Keratinocyte (primary cell): ENCODE results near the gene CYTIP. TPM values are rescaled to one million over a fixed set of nuclear protein-coding genes. Genes with fewer than 3 reads are reported as not detected.

Experiments used
- DNase-seq: peaks from one replicate; pipeline ENCODE4 v3.0.0-alpha.2; 2011; ENCODE audit warnings: low read depth, missing footprints, low spot score
- FAIRE-seq: peaks from 2 replicates; lab custom pipeline; 2011; peaks lifted over from hg19 to GRCh38; lab: Jason Lieb, UNC
- H2AFZ ChIP-seq: 2 replicates; pipeline ENCODE4 v1.6.0; 2012; ENCODE audit warnings: low read length, control low read depth, inconsistent platforms; ENCODE audit not compliant: control insufficient read depth
- H3K27ac ChIP-seq: 2 replicates; pipeline ENCODE4 v1.5.1; 2011; ENCODE audit warnings: low read length; ENCODE audit not compliant: control insufficient read depth, insufficient read depth
- H3K27me3 ChIP-seq: 3 replicates; pipeline ENCODE4 v1.6.0; 2011; ENCODE audit warnings: low read length; ENCODE audit not compliant: control insufficient read depth, insufficient read depth; ENCODE audit errors: extremely low read depth
- H3K36me3 ChIP-seq, 2 experiments: 2 replicates in 1 of 2; 3 replicates in 1 of 2; pipeline ENCODE4 v1.5.1; 2011; ENCODE audit warnings: low read length in 2 of 2, mild to moderate bottlenecking in 1 of 2; ENCODE audit not compliant: control insufficient read depth in 2 of 2, insufficient read depth in 2 of 2; ENCODE audit errors: extremely low read depth in 1 of 2
- H3K4me1 ChIP-seq: 3 replicates; pipeline ENCODE4 v1.5.1; 2011; ENCODE audit warnings: low read length; ENCODE audit not compliant: control insufficient read depth, insufficient read depth; ENCODE audit errors: extremely low read depth
- H3K4me2 ChIP-seq: 3 replicates; pipeline ENCODE4 v1.6.0; 2011; ENCODE audit warnings: low read depth, low read length; ENCODE audit not compliant: control insufficient read depth, insufficient read depth; ENCODE audit errors: extremely low read depth
- H3K4me3 ChIP-seq, 3 experiments: fragments of 200-600 bp in 1 of 3; sonication (generic) in 1 of 3; 2 replicates in 2 of 3; 3 replicates in 1 of 3; pipeline ENCODE4 v1.5.1; 2011 to 2016; ENCODE audit warnings: low read length in 3 of 3, mild to moderate bottlenecking in 3 of 3, control low read depth in 2 of 3, inconsistent platforms in 1 of 3, low read depth in 1 of 3, mixed read lengths in 1 of 3, mixed run types in 1 of 3, moderate library complexity in 1 of 3; ENCODE audit not compliant: control insufficient read depth in 2 of 3, insufficient read depth in 2 of 3; ENCODE audit errors: extremely low read depth in 1 of 3
- H3K79me2 ChIP-seq: 2 replicates; pipeline ENCODE4 v1.6.0; 2012; ENCODE audit warnings: low read length; ENCODE audit not compliant: control insufficient read depth, insufficient read depth
- H3K9ac ChIP-seq: 3 replicates; pipeline ENCODE4 v1.6.0; 2011; ENCODE audit warnings: low read length; ENCODE audit not compliant: control insufficient read depth, insufficient read depth; ENCODE audit errors: extremely low read depth
- H3K9me1 ChIP-seq: 3 replicates; pipeline ENCODE4 v1.6.0; 2011; ENCODE audit warnings: low read length; ENCODE audit not compliant: control insufficient read depth, insufficient read depth; ENCODE audit errors: extremely low read depth
- H3K9me3 ChIP-seq: 2 replicates; pipeline ENCODE4 v1.5.1; 2012; ENCODE audit warnings: low read depth, low read length; ENCODE audit not compliant: control insufficient read depth
- H4K20me1 ChIP-seq: 3 replicates; pipeline ENCODE4 v1.6.0; 2011; ENCODE audit warnings: low read length; ENCODE audit not compliant: control insufficient read depth, insufficient read depth; ENCODE audit errors: extremely low read depth
- EZH2 ChIP-seq: IDR thresholded peaks from one replicate; pipeline ENCODE4 v1.6.1; 2012; ENCODE audit warnings: inconsistent platforms, mild to moderate bottlenecking, low read length, moderate library complexity
- dilution Hi-C: fragments of 300-500 bp; cut with MboI; formaldehyde crosslinking; loops from one replicate; pipeline ENCODE4 v1.7.0; 2020; ENCODE audit warnings: low sequenced_read_pairs; ENCODE audit not compliant: extremely low pct_ligation_motif_present
- polyA plus RNA-seq, 5 experiments: library from polyadenylated mRNA; depleted of rRNA in 3 of 5; stranded (reverse) in 3 of 5; stranded (forward) in 1 of 5; unstranded in 1 of 5; fragments of >200 nt; gene quantifications; 1 replicate in 1 of 5; 2 replicates in 3 of 5; 3 replicates in 1 of 5; pipeline versions ENCODE4 v1.2.1 to v1.2.3, GENCODE V29; 2011 to 2012; ENCODE audit warnings: missing spikeins in 2 of 5, low read depth in 1 of 5, low replicate concordance in 1 of 5
- TF ChIP-seq, protein P1 (sequence below), 3 experiments: IDR thresholded peaks in 1 of 3; conservative IDR thresholded peaks in 1 of 3; optimal IDR thresholded peaks in 1 of 3; 2 replicates in 2 of 3; 3 replicates in 1 of 3; pipeline versions ENCODE3 to v1.5.1; 2011; ENCODE audit warnings: low read length in 3 of 3, mild to moderate bottlenecking in 3 of 3, moderate library complexity in 2 of 3, control low read depth in 1 of 3, inconsistent platforms in 1 of 3; ENCODE audit not compliant: insufficient read depth in 2 of 3; ENCODE audit errors: extremely low read depth in 1 of 3

Gene CYTIP
- polyA plus RNA-seq, 1 donor (not counting 4 experiments of a cell fraction or from before 2014, with no cell fraction given) = 0.21 TPM

DNA sequence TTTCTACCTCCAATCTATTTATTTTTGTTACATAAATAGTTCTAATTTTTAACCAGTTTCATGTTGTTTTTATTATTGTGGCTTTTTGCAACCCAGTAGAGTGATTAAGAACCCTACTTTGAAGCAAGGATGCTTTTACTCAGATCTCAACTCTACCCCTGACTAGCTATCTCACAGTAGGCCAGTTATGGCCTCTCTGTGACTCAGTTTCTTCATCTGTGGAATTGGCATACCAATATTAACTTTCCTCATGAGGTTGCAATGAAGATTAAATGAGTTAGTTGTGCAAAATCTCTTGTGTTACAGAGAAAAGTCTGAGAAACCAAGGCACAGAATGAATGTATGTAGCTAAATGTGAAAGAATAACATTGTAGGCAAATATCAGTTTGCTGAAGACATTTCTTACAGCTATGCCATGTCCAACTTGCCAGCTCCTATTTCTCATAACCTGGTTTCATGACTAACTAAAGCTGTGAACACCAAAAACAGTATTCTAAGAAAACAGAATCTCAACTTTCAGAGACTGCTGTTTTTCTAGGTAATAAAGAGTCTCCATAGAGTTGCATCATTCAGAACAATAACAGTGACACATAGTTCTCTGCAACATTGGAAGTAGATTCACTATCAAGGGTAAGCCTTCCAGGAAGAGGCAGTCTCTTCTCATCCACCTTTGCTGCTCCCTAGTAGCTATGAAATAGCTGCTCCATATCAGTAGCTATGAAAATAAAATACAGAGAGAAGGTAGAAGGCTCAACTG is 33.2 kb upstream of the CYTIP start:
- Histone ChIP-seq H3K4me1 (no peaks in the 10 kb centered on the region), H2AFZ (no peak overlapping the region), H3K27me3 (no peaks in the 10 kb centered on the region), H3K36me3 (no peaks in the 10 kb centered on the region), H3K4me3 (no peak overlapping the region), H4K20me1 (no peaks in the 10 kb centered on the region), H3K27ac (no peak overlapping the region), H3K9ac (no peak overlapping the region), H3K9me3 (no peaks in the 10 kb centered on the region), H3K9me1 (no peaks in the 10 kb centered on the region), H3K4me2 (no peak overlapping the region), H3K79me2 (no peaks in the 10 kb centered on the region)
- TF ChIP-seq, protein P1, sequence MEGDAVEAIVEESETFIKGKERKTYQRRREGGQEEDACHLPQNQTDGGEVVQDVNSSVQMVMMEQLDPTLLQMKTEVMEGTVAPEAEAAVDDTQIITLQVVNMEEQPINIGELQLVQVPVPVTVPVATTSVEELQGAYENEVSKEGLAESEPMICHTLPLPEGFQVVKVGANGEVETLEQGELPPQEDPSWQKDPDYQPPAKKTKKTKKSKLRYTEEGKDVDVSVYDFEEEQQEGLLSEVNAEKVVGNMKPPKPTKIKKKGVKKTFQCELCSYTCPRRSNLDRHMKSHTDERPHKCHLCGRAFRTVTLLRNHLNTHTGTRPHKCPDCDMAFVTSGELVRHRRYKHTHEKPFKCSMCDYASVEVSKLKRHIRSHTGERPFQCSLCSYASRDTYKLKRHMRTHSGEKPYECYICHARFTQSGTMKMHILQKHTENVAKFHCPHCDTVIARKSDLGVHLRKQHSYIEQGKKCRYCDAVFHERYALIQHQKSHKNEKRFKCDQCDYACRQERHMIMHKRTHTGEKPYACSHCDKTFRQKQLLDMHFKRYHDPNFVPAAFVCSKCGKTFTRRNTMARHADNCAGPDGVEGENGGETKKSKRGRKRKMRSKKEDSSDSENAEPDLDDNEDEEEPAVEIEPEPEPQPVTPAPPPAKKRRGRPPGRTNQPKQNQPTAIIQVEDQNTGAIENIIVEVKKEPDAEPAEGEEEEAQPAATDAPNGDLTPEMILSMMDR (optimal IDR thresholded peaks at IDR 0.05 in 1 of 3, IDR thresholded peaks at IDR 0.05 in 1 of 3, conservative IDR thresholded peaks at IDR 0.05 in 1 of 3; ENCODE audit: extremely low read depth in 1 of 3, insufficient read depth in 2 of 3, low read length in 3 of 3) = no peak
- TF ChIP-seq EZH2 = no peak
- no peak for FAIRE-seq
- no peak for DNase-seq
- dilution Hi-C loops = no loop called here

DNA sequence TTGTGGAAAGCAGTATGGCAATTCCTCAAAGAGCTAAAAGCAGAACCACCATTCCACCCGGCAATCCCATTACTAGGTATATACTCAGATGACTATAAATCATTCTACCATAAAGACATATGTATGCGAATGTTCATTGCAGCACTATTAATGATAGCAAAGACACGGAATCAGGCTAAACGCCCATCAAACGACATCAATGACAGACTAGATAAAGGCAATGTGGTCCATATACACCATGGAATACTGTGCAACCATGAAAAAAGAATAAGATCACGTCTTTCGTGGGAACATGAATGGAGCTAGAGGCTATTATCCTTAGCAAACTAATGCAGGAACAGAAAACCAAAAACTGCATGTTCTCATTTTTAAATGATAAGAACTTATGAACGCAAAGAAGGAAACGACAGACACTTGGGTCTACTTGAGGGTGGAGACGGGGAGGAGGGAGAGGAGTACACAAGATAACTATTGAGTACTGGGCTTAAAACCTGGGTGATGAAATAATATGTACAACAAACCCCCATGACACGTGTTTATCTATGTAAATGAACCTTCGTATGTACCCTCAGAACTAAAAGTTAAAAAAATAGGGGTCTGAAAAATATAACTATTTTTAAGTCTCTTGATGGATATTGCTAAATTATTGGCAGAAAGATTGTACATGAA is 32.0 kb upstream of the CYTIP start:
- H4K20me1 ChIP-seq = no peaks in the 10 kb centered on the region
- no peak overlapping the region for H3K27ac ChIP-seq
- H2AFZ ChIP-seq = no peak overlapping the region
- H3K79me2 ChIP-seq = no peaks in the 10 kb centered on the region
- no peaks in the 10 kb centered on the region for H3K9me3 ChIP-seq
- no peaks in the 10 kb centered on the region for H3K4me1 ChIP-seq
- H3K4me3 ChIP-seq = no peak overlapping the region
- H3K27me3 ChIP-seq = no peaks in the 10 kb centered on the region
- FAIRE-seq = no peak
- dilution Hi-C loops = no loop called here
- H3K36me3 ChIP-seq = no peaks in the 10 kb centered on the region
- DNase-seq = no peak
- no peaks in the 10 kb centered on the region for H3K9me1 ChIP-seq
- H3K9ac ChIP-seq = no peak overlapping the region
- H3K4me2 ChIP-seq = no peak overlapping the region
- TF ChIP-seq, protein P1 (optimal IDR thresholded peaks at IDR 0.05 in 1 of 3, IDR thresholded peaks at IDR 0.05 in 1 of 3, conservative IDR thresholded peaks at IDR 0.05 in 1 of 3; ENCODE audit: extremely low read depth in 1 of 3, insufficient read depth in 2 of 3, low read length in 3 of 3) = no peak
- no peak for TF ChIP-seq EZH2
